Endothelial cell of umbilical vein (primary cell): ENCODE measurements around the gene SEMA3A.

Experiments used
- POLR2A ChIP-seq: IDR thresholded peaks from 2 replicates; pipeline ENCODE4 v1.6.1; 2012; ENCODE audit warnings: low read depth, mild to moderate bottlenecking, control low read depth, low read length
- POLR2AphosphoS5 ChIP-seq: IDR thresholded peaks from 2 replicates; pipeline ENCODE4 v1.6.1; 2012; ENCODE audit warnings: low read depth, mild to moderate bottlenecking, control low read depth, low read length, moderate library complexity; ENCODE audit not compliant: insufficient read depth
- TF ChIP-seq, protein P1 (sequence below), 2 donors: IDR thresholded peaks; 1 replicate in 1 of 2; 2 replicates in 1 of 2; pipeline ENCODE4 v1.5.1; 2011; ENCODE audit warnings: low read length in 2 of 2, mild to moderate bottlenecking in 2 of 2, moderate library complexity in 2 of 2, control low read depth in 1 of 2, inconsistent platforms in 1 of 2, low read depth in 1 of 2; ENCODE audit not compliant: insufficient read depth in 1 of 2; ENCODE audit errors: extremely low read depth in 1 of 2
- TF ChIP-seq, protein P2 (sequence below): IDR thresholded peaks from 2 replicates; pipeline ENCODE4 v1.6.1; 2011; ENCODE audit not compliant: insufficient read depth, insufficient read length

DNA sequence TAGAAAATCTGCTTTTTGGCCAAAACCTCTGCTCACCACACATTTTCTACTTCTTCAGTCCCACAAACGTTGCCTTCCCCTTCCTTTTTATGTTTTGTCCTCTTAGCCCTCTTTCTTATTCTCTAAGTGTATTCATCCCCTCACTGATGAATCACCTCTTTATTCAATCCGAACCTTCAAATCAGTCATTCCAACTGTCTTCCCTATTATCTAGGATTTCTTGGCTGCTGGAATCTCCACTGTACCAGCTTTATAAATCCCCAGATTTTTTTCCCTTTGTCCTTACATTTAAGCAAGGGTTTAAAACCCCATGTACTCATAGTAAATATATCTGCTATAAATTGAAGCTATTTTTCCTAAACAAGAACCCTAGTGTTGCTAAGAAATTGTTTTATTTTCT is 176.9 kb downstream of the SEMA3A start:
- TF ChIP-seq, protein P1, sequence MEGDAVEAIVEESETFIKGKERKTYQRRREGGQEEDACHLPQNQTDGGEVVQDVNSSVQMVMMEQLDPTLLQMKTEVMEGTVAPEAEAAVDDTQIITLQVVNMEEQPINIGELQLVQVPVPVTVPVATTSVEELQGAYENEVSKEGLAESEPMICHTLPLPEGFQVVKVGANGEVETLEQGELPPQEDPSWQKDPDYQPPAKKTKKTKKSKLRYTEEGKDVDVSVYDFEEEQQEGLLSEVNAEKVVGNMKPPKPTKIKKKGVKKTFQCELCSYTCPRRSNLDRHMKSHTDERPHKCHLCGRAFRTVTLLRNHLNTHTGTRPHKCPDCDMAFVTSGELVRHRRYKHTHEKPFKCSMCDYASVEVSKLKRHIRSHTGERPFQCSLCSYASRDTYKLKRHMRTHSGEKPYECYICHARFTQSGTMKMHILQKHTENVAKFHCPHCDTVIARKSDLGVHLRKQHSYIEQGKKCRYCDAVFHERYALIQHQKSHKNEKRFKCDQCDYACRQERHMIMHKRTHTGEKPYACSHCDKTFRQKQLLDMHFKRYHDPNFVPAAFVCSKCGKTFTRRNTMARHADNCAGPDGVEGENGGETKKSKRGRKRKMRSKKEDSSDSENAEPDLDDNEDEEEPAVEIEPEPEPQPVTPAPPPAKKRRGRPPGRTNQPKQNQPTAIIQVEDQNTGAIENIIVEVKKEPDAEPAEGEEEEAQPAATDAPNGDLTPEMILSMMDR (IDR thresholded peaks at IDR 0.05; ENCODE audit: extremely low read depth in 1 of 2, insufficient read depth in 1 of 2, low read depth in 1 of 2, low read length in 2 of 2) = no peak
- TF ChIP-seq, protein P2, sequence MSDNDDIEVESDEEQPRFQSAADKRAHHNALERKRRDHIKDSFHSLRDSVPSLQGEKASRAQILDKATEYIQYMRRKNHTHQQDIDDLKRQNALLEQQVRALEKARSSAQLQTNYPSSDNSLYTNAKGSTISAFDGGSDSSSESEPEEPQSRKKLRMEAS = no peak
- TF ChIP-seq POLR2AphosphoS5 (no peak), POLR2A (no peak)
